H1 (cell line): Measurements from ENCODE around the gene ULK3. TPM values are rescaled to one million over a fixed set of nuclear protein-coding genes. Genes with fewer than 3 reads are reported as not detected.

Experiments used
- CTCF ChIA-PET: fragments of 300-600 bp; sonication (Branson Sonifier 250); formaldehyde crosslinking; loops from one replicate; lab custom pipeline; 2021; ENCODE audit not compliant: partially characterized antibody; lab: Charles Lee
- POLR2A ChIA-PET: fragments of 300-600 bp; sonication (Branson Sonifier 250); formaldehyde crosslinking; loops from one replicate; lab custom pipeline; 2021; ENCODE audit warnings: inconsistent platforms; ENCODE audit not compliant: partially characterized antibody; lab: Charles Lee
- DNase-seq, 2 experiments: peaks; one replicate each; pipeline versions ENCODE4 v3.0.0 to v3.0.0-alpha.2; 2010 to 2022; ENCODE audit warnings: low spot score in 2 of 2, low read depth in 1 of 2, mixed read lengths in 1 of 2
- FAIRE-seq: peaks from 2 replicates; lab custom pipeline; 2011; peaks lifted over from hg19 to GRCh38; lab: Jason Lieb, UNC
- H2AFZ ChIP-seq: 2 replicates; pipeline ENCODE4 v1.8.1; 2012; ENCODE audit warnings: low read length, inconsistent platforms
- H2AK5ac ChIP-seq: 2 replicates; pipeline ENCODE4 v1.6.1; 2013; ENCODE audit warnings: low read depth, low read length
- H2BK120ac ChIP-seq: replicated peaks from 2 replicates; pipeline ENCODE3; 2013; ENCODE audit warnings: low read depth, low read length, inconsistent platforms
- H2BK12ac ChIP-seq: 2 replicates; pipeline ENCODE4 v1.6.1; 2013; ENCODE audit warnings: low read depth, low read length
- H2BK15ac ChIP-seq: 2 replicates; pipeline ENCODE4 v1.6.1; 2013; ENCODE audit warnings: low read length
- H2BK20ac ChIP-seq: 2 replicates; pipeline ENCODE4 v1.6.1; 2013; ENCODE audit warnings: low read length
- H2BK5ac ChIP-seq: 2 replicates; pipeline ENCODE4 v1.6.1; 2013; ENCODE audit warnings: low read depth, low read length
- H3K14ac ChIP-seq: 2 replicates; pipeline ENCODE4 v1.6.1; 2013; ENCODE audit warnings: inconsistent platforms; ENCODE audit not compliant: insufficient read length
- H3K18ac ChIP-seq: 2 replicates; pipeline ENCODE4 v1.6.1; 2013; ENCODE audit warnings: low read length; ENCODE audit errors: extremely low read depth
- H3K23ac ChIP-seq: 2 replicates; pipeline ENCODE4 v1.6.1; 2013; ENCODE audit warnings: inconsistent platforms; ENCODE audit not compliant: insufficient read length
- H3K23me2 ChIP-seq: 2 replicates; pipeline ENCODE4 v1.6.1; 2013; ENCODE audit warnings: low read depth, low read length
- H3K27ac ChIP-seq: 2 replicates; pipeline ENCODE4 v1.6.1; 2011; ENCODE audit warnings: low read depth, low read length, inconsistent platforms
- H3K27me3 ChIP-seq, 4 experiments: replicated peaks in 1 of 4; 1 replicate in 1 of 4; 2 replicates in 3 of 4; pipeline versions ENCODE4 v1.6.1 to v1.8.1; 2011 to 2013; ENCODE audit warnings: low read length in 3 of 4, mild to moderate bottlenecking in 3 of 4, inconsistent platforms in 2 of 4, mixed read lengths in 2 of 4, moderate library complexity in 1 of 4; ENCODE audit not compliant: control insufficient read depth in 3 of 4, insufficient read depth in 3 of 4; ENCODE audit errors: extremely low read depth in 1 of 4
- H3K36me3 ChIP-seq, 4 experiments: 2 replicates each; pipeline versions ENCODE4 v1.6.1 to v1.8.1; 2011 to 2013; ENCODE audit warnings: mild to moderate bottlenecking in 4 of 4, low read length in 3 of 4, moderate library complexity in 2 of 4, control low read depth in 1 of 4, inconsistent platforms in 1 of 4; ENCODE audit not compliant: insufficient read depth in 4 of 4, control insufficient read depth in 2 of 4
- H3K4ac ChIP-seq: replicated peaks from 2 replicates; pipeline ENCODE3; 2013; ENCODE audit warnings: low read length, low read depth, mixed read lengths, inconsistent platforms; ENCODE audit not compliant: insufficient read length
- H3K4me1 ChIP-seq, 4 experiments: replicated peaks in 1 of 4; 1 replicate in 1 of 4; 2 replicates in 3 of 4; pipeline versions ENCODE4 v1.6.1 to v1.8.1; 2011 to 2013; ENCODE audit warnings: low read length in 3 of 4, inconsistent platforms in 2 of 4, mixed read lengths in 1 of 4; ENCODE audit not compliant: insufficient read depth in 4 of 4, control insufficient read depth in 3 of 4
- H3K4me2 ChIP-seq, 2 experiments: 2 replicates each; pipeline versions ENCODE4 v1.6.1 to v1.8.1; 2011 to 2013; ENCODE audit warnings: low read depth in 2 of 2, low read length in 2 of 2, control low read depth in 1 of 2, inconsistent platforms in 1 of 2, mild to moderate bottlenecking in 1 of 2; ENCODE audit not compliant: insufficient read depth in 1 of 2
- H3K4me3 ChIP-seq, 4 experiments: fragments of 200-600, 300-600 bp in 1 of 4; sonication (generic), shearing (Covaris generic), sonication (Bioruptor Twin) in 1 of 4; 2 replicates each; pipeline versions ENCODE4 v1.5.1 to v1.8.1; 2011 to 2016; ENCODE audit warnings: low read length in 4 of 4, low read depth in 3 of 4, control low read depth in 2 of 4, inconsistent platforms in 2 of 4, mild to moderate bottlenecking in 2 of 4, mixed read lengths in 1 of 4, moderate library complexity in 1 of 4; ENCODE audit not compliant: insufficient read depth in 2 of 4; ENCODE audit errors: extremely low read depth in 1 of 4
- H3K56ac ChIP-seq: replicated peaks from 2 replicates; pipeline ENCODE3; 2013; ENCODE audit warnings: low read depth, mild to moderate bottlenecking, mixed read lengths, low read length, inconsistent platforms; ENCODE audit not compliant: insufficient read length
- H3K79me1 ChIP-seq: 2 replicates; pipeline ENCODE4 v1.6.1; 2013; ENCODE audit warnings: low read depth, low read length, control low read depth
- H3K79me2 ChIP-seq, 2 experiments: 2 replicates each; pipeline versions ENCODE4 v1.6.1 to v1.8.1; 2012 to 2013; ENCODE audit warnings: low read length in 2 of 2, mild to moderate bottlenecking in 2 of 2, inconsistent platforms in 1 of 2; ENCODE audit not compliant: insufficient read depth in 2 of 2, control insufficient read depth in 1 of 2
- H3K9ac ChIP-seq, 4 experiments: replicated peaks in 1 of 4; 1 replicate in 1 of 4; 2 replicates in 3 of 4; pipeline versions ENCODE4 v1.6.1 to v1.8.1; 2011 to 2013; ENCODE audit warnings: low read depth in 3 of 4, low read length in 3 of 4, control low read depth in 2 of 4, mild to moderate bottlenecking in 2 of 4, moderate library complexity in 2 of 4, inconsistent platforms in 1 of 4; ENCODE audit errors: extremely low read depth in 1 of 4
- H3K9me3 ChIP-seq, 2 experiments: 2 replicates each; pipeline versions ENCODE4 v1.6.1 to v1.8.1; 2012 to 2013; ENCODE audit warnings: mild to moderate bottlenecking in 2 of 2, moderate library complexity in 2 of 2, control low read depth in 1 of 2, inconsistent platforms in 1 of 2, low read depth in 1 of 2, low read length in 1 of 2, mixed read lengths in 1 of 2; ENCODE audit not compliant: insufficient read depth in 2 of 2
- H4K20me1 ChIP-seq, 2 experiments: replicated peaks in 1 of 2; 2 replicates each; pipeline versions ENCODE3 to v1.8.1; 2011 to 2013; ENCODE audit warnings: inconsistent platforms in 2 of 2, low read length in 2 of 2, mild to moderate bottlenecking in 1 of 2; ENCODE audit not compliant: insufficient read depth in 2 of 2, control insufficient read depth in 1 of 2
- H4K5ac ChIP-seq: 2 replicates; pipeline ENCODE4 v1.6.1; 2013; ENCODE audit warnings: low read length, low read depth, mixed read lengths, inconsistent platforms; ENCODE audit not compliant: insufficient read length
- H4K8ac ChIP-seq: 2 replicates; pipeline ENCODE4 v1.8.0; 2013; ENCODE audit warnings: mild to moderate bottlenecking, moderate library complexity, low read length, inconsistent platforms; ENCODE audit not compliant: insufficient read depth; ENCODE audit errors: extremely low read depth
- H4K91ac ChIP-seq: replicated peaks from 2 replicates; pipeline ENCODE3; 2013; ENCODE audit warnings: low read length, mixed read lengths, inconsistent platforms; ENCODE audit not compliant: insufficient read length
- CBX5 ChIP-seq: fragments of 300-800, 300-1000 bp; sonication (generic); IDR thresholded peaks from 2 replicates; pipeline ENCODE4 v1.7.1; 2016; ENCODE audit warnings: antibody characterized with exemption, low read length, low read depth
- CTCF ChIP-seq, 3 experiments: IDR thresholded peaks; 1 replicate in 2 of 3; 2 replicates in 1 of 3; pipeline versions ENCODE4 v1.5.1 to v1.6.1; 2011; ENCODE audit warnings: low read length in 3 of 3, mild to moderate bottlenecking in 3 of 3, inconsistent platforms in 2 of 3, low read depth in 1 of 3, moderate library complexity in 1 of 3; ENCODE audit not compliant: insufficient read depth in 1 of 3; ENCODE audit errors: control extremely low read depth in 1 of 3
- TEAD4 ChIP-seq: IDR thresholded peaks from 2 replicates; pipeline ENCODE4 v1.6.1; 2012; ENCODE audit warnings: low read depth, low read length, inconsistent platforms, mixed read lengths
- WGBS, 2 experiments: shearing (Covaris generic) in 1 of 2; methylation state at CpG; one replicate each; pipeline versions ENCODE4 v1.1.6 to v1.1.7; 2013 to 2015; ENCODE audit warnings: low lambda C conversion rate in 2 of 2, mixed read lengths in 2 of 2, inconsistent platforms in 1 of 2, low coverage in 1 of 2, missing lambda C conversion rate in 1 of 2; ENCODE audit not compliant: insufficient replicate concordance in 2 of 2, insufficient coverage in 1 of 2, insufficient read length in 1 of 2; ENCODE audit errors: extremely low coverage in 1 of 2, missing lambda C conversion rate in 1 of 2; 5-methylcytosine and 5-hydroxymethylcytosine counted together
- polyA plus RNA-seq, 7 experiments: library from polyadenylated mRNA; depleted of rRNA in 3 of 7; stranded (reverse) in 5 of 7; unstranded in 2 of 7; fragments of >200 nt in 5 of 7; fragments of 200-250 nt in 2 of 7; gene quantifications; 1 replicate in 5 of 7; 2 replicates in 1 of 7; 4 replicates in 1 of 7; pipeline versions ENCODE4 v1.2.1 to v1.2.3, GENCODE V29; 2011 to 2013; ENCODE audit warnings: missing spikeins in 2 of 7, mixed read lengths in 2 of 7
- total RNA-seq: library from RNA; stranded (reverse); fragmentation: NEBNext Ultra II Directional; extraction: Animal tissue kit (Norgen Biotek cat#: 25700); gene quantifications from 2 replicates; pipeline ENCODE4 v1.2.1, GENCODE V29; 2021
- TF ChIP-seq, protein P1 (sequence below): IDR thresholded peaks from 2 replicates; pipeline ENCODE4 v1.6.1; 2012; ENCODE audit warnings: inconsistent platforms

ULK3 gene
- total and polyA plus RNA-seq, 2 of the 8 experiments (the other 6 are each of a cell fraction or from before 2014, with no cell fraction given) = 27.1 to 34.4 TPM

- Histone ChIP-seq H3K79me2 (no peaks in the 10 kb centered on the region), H2AK5ac (no peak overlapping the region), H3K4ac (no peak overlapping the region), H4K5ac (no peak overlapping the region), H3K4me1 (peaks cover 0 to 2% (median 1%) of the 10 kb centered on the region in 4 experiments; a peak in 2 of 7 replicates), H2BK5ac (no peak overlapping the region), H3K79me1 (no peaks in the 10 kb centered on the region), H3K14ac (no peak overlapping the region), H2BK12ac (no peak overlapping the region), H3K27me3 (no peaks in the 10 kb centered on the region), H2BK120ac (no peak overlapping the region), H3K56ac (no peak overlapping the region), H4K8ac (no peak overlapping the region), H3K23me2 (no peaks in the 10 kb centered on the region), H3K4me3 (no peak overlapping the region), H3K18ac (no peak overlapping the region), H3K23ac (no peak overlapping the region), H4K20me1 (no peaks in the 10 kb centered on the region), H4K91ac (no peak overlapping the region), H2BK20ac (no peak overlapping the region), H3K9ac (no peak overlapping the region), H3K36me3 (peaks cover 0 to 8% (median 0%) of the 10 kb centered on the region in 4 experiments; a peak in 1 of 8 replicates), H2AFZ (no peak overlapping the region), H3K9me3 (no peaks in the 10 kb centered on the region), H2BK15ac (no peak overlapping the region), H3K4me2 (no peak overlapping the region), H3K27ac (no peak overlapping the region)
- FAIRE-seq = no peak
- 81% methylated on average over 5 of the region's 5 CpGs; no CpG with 5 or more reads in 1 of the 2 experiments for WGBS, 2 experiments
- ChIA-PET CTCF (interaction anchor here (0.6 to 10.2 kb wide), 16 partner anchors 7 to 217 kb away, joined by 3 to 113 read pairs (median 6); no protein-coding TSS in a partner anchor), POLR2A (interaction anchor here (0.6 to 1.7 kb wide), 6 partner anchors 11 to 1090 kb away, joined by 3 to 4 read pairs (median 4); no protein-coding TSS in a partner anchor)
- TF ChIP-seq CTCF (IDR thresholded peaks at IDR 0.05; ENCODE audit: control extremely low read depth in 1 of 3, insufficient read depth in 1 of 3, low read depth in 1 of 3, low read length in 3 of 3) = no peak
- TF ChIP-seq TEAD4 = no peak
- TF ChIP-seq, protein P1, sequence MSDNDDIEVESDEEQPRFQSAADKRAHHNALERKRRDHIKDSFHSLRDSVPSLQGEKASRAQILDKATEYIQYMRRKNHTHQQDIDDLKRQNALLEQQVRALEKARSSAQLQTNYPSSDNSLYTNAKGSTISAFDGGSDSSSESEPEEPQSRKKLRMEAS = no peak
- no peak for TF ChIP-seq CBX5
- DNase-seq = no peak
These were observed 35.7 kb downstream of the ULK3 start for GRCh38 chr15:74807282-74807681.
